Thoracic aorta (tissue), 2 donors: Measurements from ENCODE around the gene PTPRM. TPM values are rescaled to one million over a fixed set of nuclear protein-coding genes. Genes with fewer than 3 reads are reported as not detected.

Source experiments
- ATAC-seq: fragments of 150-250 bp; one replicate; pipeline ENCODE4 v1.8.0; 2017; ENCODE audit warnings: low read depth; ENCODE audit not compliant: insufficient number of reproducible peaks, low FRiP score
- DNase-seq: peaks from one replicate; pipeline ENCODE4 v3.0.0-alpha.2; 2020; ENCODE audit warnings: low spot score
- H3K27ac ChIP-seq, 2 donors: fragments of 200-600 bp; sonication (generic); 1 replicate in 1 of 2; 2 replicates in 1 of 2; pipeline ENCODE4 v1.5.1; 2016; ENCODE audit warnings: mild to moderate bottlenecking in 2 of 2, moderate library complexity in 2 of 2
- H3K27me3 ChIP-seq: fragments of 200-600 bp; sonication (generic); replicated peaks from 2 replicates; pipeline ENCODE4 v1.6.0; 2016; ENCODE audit warnings: mild to moderate bottlenecking; ENCODE audit not compliant: insufficient read depth
- H3K36me3 ChIP-seq: fragments of 200-600 bp; sonication (generic); one replicate; pipeline ENCODE4 v1.5.1; 2016
- H3K4me1 ChIP-seq, 2 donors: fragments of 200-600 bp; sonication (generic); 1 replicate in 1 of 2; 2 replicates in 1 of 2; pipeline versions ENCODE4 v1.5.1 to v1.6.0; 2016; ENCODE audit warnings: low read depth in 2 of 2, mild to moderate bottlenecking in 1 of 2; ENCODE audit not compliant: control insufficient read depth in 1 of 2
- H3K4me3 ChIP-seq: fragments of 200-600 bp; sonication (generic); 2 replicates; pipeline ENCODE4 v1.5.1; 2016; ENCODE audit warnings: mild to moderate bottlenecking
- H3K9me3 ChIP-seq: fragments of 200-600 bp; sonication (generic); 2 replicates; pipeline ENCODE4 v1.5.1; 2016
- total RNA-seq, 2 donors: library from RNA; depleted of rRNA; stranded (reverse); fragments of >200 nt; gene quantifications; one replicate each; pipeline versions ENCODE4 v1.1.0 to v1.2.3, GENCODE V29; 2016
- TF ChIP-seq, protein P1 (sequence below): fragments of 200-600 bp; sonication (generic); IDR thresholded peaks from one replicate; pipeline ENCODE4 v1.5.1; 2019; ENCODE audit warnings: antibody characterized with exemption

Gene PTPRM
- total RNA-seq, 2 donors from 2014 or later, result 90.3 to 102 TPM

DNA sequence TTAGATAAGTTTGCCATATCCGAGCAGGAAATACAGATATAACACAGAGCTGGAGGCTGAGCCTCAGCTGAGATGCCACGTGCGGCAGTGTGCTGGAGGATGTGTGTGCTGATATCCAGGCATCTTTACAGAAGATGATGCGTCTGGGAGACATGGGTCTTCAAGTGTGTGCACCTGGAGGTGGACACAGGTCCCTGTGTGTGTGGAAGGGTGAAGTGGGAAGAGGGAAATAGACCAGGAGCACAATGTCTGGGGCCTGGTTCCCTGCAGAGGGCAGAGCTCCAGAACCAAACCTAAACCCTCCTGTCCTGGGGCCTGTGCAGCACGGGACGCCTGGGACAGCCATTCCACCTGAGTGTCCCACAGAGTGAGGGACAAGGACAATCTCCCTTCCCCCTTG is 861.8 kb downstream of the PTPRM start:
- Histone ChIP-seq H3K27me3 (no peaks in the 10 kb centered on the region), H3K4me3 (no peak overlapping the region), H3K36me3 (no peaks in the 10 kb centered on the region), H3K9me3 (no peaks in the 10 kb centered on the region), H3K4me1 (no peaks in the 10 kb centered on the region), H3K27ac (no peak overlapping the region)
- ATAC-seq (no peak), DNase-seq (no peak)
- TF ChIP-seq, protein P1, sequence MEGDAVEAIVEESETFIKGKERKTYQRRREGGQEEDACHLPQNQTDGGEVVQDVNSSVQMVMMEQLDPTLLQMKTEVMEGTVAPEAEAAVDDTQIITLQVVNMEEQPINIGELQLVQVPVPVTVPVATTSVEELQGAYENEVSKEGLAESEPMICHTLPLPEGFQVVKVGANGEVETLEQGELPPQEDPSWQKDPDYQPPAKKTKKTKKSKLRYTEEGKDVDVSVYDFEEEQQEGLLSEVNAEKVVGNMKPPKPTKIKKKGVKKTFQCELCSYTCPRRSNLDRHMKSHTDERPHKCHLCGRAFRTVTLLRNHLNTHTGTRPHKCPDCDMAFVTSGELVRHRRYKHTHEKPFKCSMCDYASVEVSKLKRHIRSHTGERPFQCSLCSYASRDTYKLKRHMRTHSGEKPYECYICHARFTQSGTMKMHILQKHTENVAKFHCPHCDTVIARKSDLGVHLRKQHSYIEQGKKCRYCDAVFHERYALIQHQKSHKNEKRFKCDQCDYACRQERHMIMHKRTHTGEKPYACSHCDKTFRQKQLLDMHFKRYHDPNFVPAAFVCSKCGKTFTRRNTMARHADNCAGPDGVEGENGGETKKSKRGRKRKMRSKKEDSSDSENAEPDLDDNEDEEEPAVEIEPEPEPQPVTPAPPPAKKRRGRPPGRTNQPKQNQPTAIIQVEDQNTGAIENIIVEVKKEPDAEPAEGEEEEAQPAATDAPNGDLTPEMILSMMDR, result no peak

DNA sequence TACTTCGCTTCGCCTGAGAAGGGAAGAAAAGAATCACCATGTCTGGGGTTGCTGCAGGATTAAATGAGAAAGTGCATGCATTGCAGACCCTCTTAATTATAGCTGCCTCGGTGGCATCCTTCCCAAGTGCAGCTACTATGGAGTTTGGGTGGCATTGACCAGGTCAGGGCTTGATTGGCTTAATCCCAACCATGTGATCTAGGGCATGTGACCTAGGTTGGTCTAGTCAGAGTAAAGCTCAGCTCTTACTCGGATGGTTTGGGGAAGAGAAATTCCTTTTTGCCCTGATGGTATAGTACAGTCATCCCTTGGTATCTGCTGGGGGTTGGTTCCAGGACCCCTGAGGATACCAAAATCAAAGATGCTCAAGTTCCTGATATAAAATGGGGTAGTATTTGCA is 863.9 kb downstream of the PTPRM start:
- H3K9me3 ChIP-seq, result no peaks in the 10 kb centered on the region
- no peak overlapping the region for H3K4me3 ChIP-seq
- H3K36me3 ChIP-seq, result no peaks in the 10 kb centered on the region
- no peaks in the 10 kb centered on the region for H3K27me3 ChIP-seq
- no peaks in the 10 kb centered on the region for H3K4me1 ChIP-seq
- TF ChIP-seq, protein P1, result no peak
- no peak overlapping the region for H3K27ac ChIP-seq
- no peak for ATAC-seq
- DNase-seq, result no peak

DNA sequence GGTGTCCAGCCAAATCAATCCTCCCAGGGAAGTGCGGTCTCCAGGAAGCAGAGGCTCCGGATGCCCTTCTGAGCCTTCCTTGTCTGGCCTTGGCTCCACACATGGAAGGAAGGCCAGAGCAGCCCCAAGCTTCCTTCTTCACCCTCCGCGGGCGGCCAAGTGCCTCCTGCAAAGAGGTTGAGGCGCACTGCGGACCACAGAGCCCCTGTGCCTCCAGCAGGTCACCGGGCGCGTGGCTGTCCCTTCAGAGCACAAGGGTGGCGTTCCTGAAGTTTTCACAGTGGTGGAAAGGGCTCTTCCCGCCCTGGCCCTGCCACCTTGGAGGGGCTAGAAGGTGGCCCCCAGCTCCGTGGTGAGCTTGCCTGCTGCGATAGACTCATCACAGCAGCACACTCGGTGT is 866.2 kb downstream of the PTPRM start:
- no peaks in the 10 kb centered on the region for H3K27me3 ChIP-seq
- no peak for DNase-seq
- no peak overlapping the region for H3K27ac ChIP-seq
- ATAC-seq, result no peak
- no peak overlapping the region for H3K4me3 ChIP-seq
- H3K4me1 ChIP-seq, result no peaks in the 10 kb centered on the region
- TF ChIP-seq, protein P1, result no peak
- H3K9me3 ChIP-seq, result no peaks in the 10 kb centered on the region
- H3K36me3 ChIP-seq, result no peaks in the 10 kb centered on the region

DNA sequence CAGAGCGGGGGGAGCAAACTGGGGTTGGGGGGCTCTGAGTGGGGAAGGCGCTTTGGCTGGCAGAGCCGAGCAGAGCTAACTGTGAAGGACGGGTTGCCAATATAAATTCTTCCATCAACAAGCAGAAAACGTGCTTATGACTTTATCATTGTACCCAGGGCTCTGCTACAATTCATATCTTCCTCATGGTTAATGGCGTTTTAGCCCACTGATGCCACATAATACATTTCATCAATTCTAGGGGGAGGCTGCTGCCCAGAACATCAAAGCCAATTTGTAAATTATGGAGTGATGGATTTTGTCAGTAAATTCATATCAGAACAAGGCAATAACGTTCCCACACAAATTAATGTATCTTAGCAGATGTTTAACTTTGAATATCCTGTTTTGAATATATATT is 866.7 kb downstream of the PTPRM start:
- TF ChIP-seq, protein P1, result no peak
- Histone ChIP-seq H3K4me1 (no peaks in the 10 kb centered on the region), H3K36me3 (no peaks in the 10 kb centered on the region), H3K27ac (no peak overlapping the region), H3K27me3 (no peaks in the 10 kb centered on the region), H3K9me3 (peaks cover under 1% of the 10 kb centered on the region), H3K4me3 (no peak overlapping the region)
- DNase-seq (no peak), ATAC-seq (no peak)

DNA sequence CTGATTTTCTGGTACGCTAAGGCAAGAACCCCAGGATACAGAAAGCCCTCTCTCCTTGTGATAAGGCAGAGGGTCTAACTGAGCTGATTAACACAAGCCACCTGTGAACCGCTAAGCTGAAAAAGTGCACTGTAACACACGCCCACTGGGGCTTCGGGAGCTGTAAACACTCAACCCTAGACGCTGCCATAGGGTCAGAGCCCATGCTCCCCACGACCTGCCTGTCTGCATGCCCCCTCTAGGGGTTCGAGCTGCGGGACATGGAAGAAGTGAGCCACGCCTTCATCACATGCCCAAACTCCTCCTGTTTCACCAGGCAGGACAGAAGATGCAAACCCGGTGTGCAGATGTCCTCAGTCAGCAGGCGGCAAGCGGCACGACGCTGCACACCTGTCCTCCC is 868.3 kb downstream of the PTPRM start:
- H3K27me3 ChIP-seq, result no peaks in the 10 kb centered on the region
- no peak overlapping the region for H3K4me3 ChIP-seq
- ATAC-seq, result no peak
- DNase-seq, result no peak
- H3K4me1 ChIP-seq, result no peaks in the 10 kb centered on the region
- H3K9me3 ChIP-seq, result peaks cover 4% of the 10 kb centered on the region
- no peak overlapping the region for H3K27ac ChIP-seq
- TF ChIP-seq, protein P1, result no peak
- no peaks in the 10 kb centered on the region for H3K36me3 ChIP-seq
